Panc1 (cell line): Measurements from ENCODE around the gene SPDYC. TPM values are rescaled to one million over a fixed set of nuclear protein-coding genes. Genes with fewer than 3 reads are reported as not detected.

Experiments
- ATAC-seq: fragments of 200-7000 bp; cut with Tn5 transposase; 2 replicates; pipeline ENCODE4 v1.9.1; 2020; ENCODE audit warnings: mild to moderate bottlenecking, moderate library complexity
- BruUV-seq: library from RNA; stranded (reverse); fragments of 400-500 nt; replicated peaks from 2 replicates; lab custom pipeline; 2021; lab: Mats Ljungman, UMichigan
- CTCF ChIA-PET: fragments of 300-600 bp; sonication (Branson Sonifier 250); formaldehyde crosslinking; loops from one replicate; lab custom pipeline; 2022; ENCODE audit warnings: antibody characterized with exemption; lab: Charles Lee
- POLR2A ChIA-PET: fragments of 300-600 bp; sonication (Branson Sonifier 250); formaldehyde crosslinking; loops from one replicate; lab custom pipeline; 2022; ENCODE audit warnings: antibody characterized with exemption; lab: Charles Lee
- DNase-seq: peaks from one replicate; pipeline ENCODE4 v3.0.0-alpha.2; 2010; ENCODE audit warnings: low read depth, low spot score
- H3K27ac ChIP-seq: 2 replicates; pipeline ENCODE4 v1.5.1; 2011; ENCODE audit warnings: mild to moderate bottlenecking, low read length, inconsistent platforms
- H3K27me3 ChIP-seq: fragments of 200-500 bp; sonication (Bioruptor generic); 2 replicates; pipeline ENCODE4 v1.6.0; 2014; ENCODE audit warnings: low read length, inconsistent platforms; ENCODE audit not compliant: control insufficient read depth, insufficient read depth
- H3K36me3 ChIP-seq: fragments of 200-500 bp; sonication (Bioruptor generic); 2 replicates; pipeline ENCODE4 v1.5.1; 2014; ENCODE audit warnings: inconsistent platforms, mild to moderate bottlenecking, low read length, moderate library complexity; ENCODE audit not compliant: control insufficient read depth, insufficient read depth
- H3K4me1 ChIP-seq: 2 replicates; pipeline ENCODE4 v1.5.1; 2011; ENCODE audit warnings: inconsistent platforms, mild to moderate bottlenecking, low read length, moderate library complexity; ENCODE audit not compliant: control insufficient read depth, insufficient read depth
- H3K4me3 ChIP-seq, 2 experiments: 2 replicates each; pipeline ENCODE4 v1.5.1; 2011 to 2012; ENCODE audit warnings: low read depth in 2 of 2, low read length in 2 of 2, mild to moderate bottlenecking in 2 of 2, inconsistent platforms in 1 of 2, moderate library complexity in 1 of 2
- H3K9me3 ChIP-seq: fragments of 200-500 bp; sonication (Bioruptor generic); 2 replicates; pipeline ENCODE4 v1.5.1; 2014; ENCODE audit warnings: low read depth, mild to moderate bottlenecking, inconsistent platforms, low read length, moderate library complexity; ENCODE audit not compliant: control insufficient read depth, insufficient read depth
- POLR2AphosphoS5 ChIP-seq: IDR thresholded peaks from 2 replicates; pipeline ENCODE4 v1.6.1; 2012; ENCODE audit warnings: mild to moderate bottlenecking, low read depth, low read length, moderate library complexity
- REST ChIP-seq, 2 experiments: IDR thresholded peaks; 2 replicates each; pipeline ENCODE4 v1.6.1; 2011 to 2012; ENCODE audit warnings: low read depth in 2 of 2, control low read depth in 1 of 2, low read length in 1 of 2, mild to moderate bottlenecking in 1 of 2, moderate library complexity in 1 of 2; ENCODE audit not compliant: insufficient read depth in 1 of 2
- SIN3A ChIP-seq: IDR thresholded peaks from 2 replicates; pipeline ENCODE4 v1.6.1; 2012; ENCODE audit warnings: low read depth, mild to moderate bottlenecking, low read length, moderate library complexity, borderline replicate concordance; ENCODE audit not compliant: insufficient read depth
- TCF7L2 ChIP-seq: IDR thresholded peaks from 2 replicates; pipeline ENCODE4 v1.6.1; 2011; ENCODE audit warnings: mild to moderate bottlenecking, low read depth, low read length, inconsistent platforms
- in situ Hi-C: cut with HindIII; loops from 2 replicates; pipeline ENCODE4 v1.10.0; 2016; ENCODE audit warnings: low sequenced_read_pairs, low pct_unique_long_range_greater_than_20kb
- intact Hi-C: fragments of 100-400 bp; cut with micrococcal nuclease; formaldehyde crosslinking; loops from one replicate; pipeline ENCODE4 v1.10.0; 2022; ENCODE audit not compliant: unreplicated experiment
- total RNA-seq: library from RNA; stranded (reverse); gene quantifications from one replicate; pipeline ENCODE4 v1.2.1, GENCODE V29; 2021; ENCODE audit not compliant: unreplicated experiment
- TF ChIP-seq, protein P1 (sequence below): fragments of 450-650 bp; IDR thresholded peaks from 2 replicates; pipeline ENCODE4 v1.5.1; 2017; ENCODE audit warnings: mild to moderate bottlenecking

Gene SPDYC
- total RNA-seq, 1 experiment from 2014 or later: not detected

DNA sequence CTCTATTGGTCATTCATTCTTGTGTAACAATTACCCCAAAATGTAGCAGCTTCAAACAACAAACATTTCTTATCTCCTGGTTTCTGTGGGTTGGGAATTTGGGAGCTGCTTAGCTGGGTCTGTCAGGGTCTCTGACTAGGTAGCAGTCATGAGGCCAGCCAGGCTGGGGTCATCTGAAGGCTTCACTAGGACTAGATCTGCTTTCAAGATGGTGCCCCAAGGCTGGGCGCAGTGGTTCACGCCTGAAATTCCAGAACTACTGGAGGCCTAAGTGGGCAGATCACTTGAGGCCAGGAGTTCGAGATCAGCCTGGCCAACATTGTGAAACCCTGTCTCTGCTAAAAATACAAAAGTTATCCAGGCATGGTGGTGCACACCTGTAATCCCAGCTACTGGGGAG is 13.1 kb upstream of the SPDYC start:
- no peak overlapping the region for H3K4me3 ChIP-seq
- POLR2A ChIA-PET: interaction anchor here (0.7 kb wide), 2 partner anchors 22 to 62 kb away, joined by 10 to 12 read pairs; no protein-coding TSS in a partner anchor
- intact Hi-C loops: no loop called here
- no peak for ATAC-seq
- DNase-seq: no peak
- CTCF ChIA-PET: no interaction called here
- no peaks in the 10 kb centered on the region for H3K36me3 ChIP-seq
- in situ Hi-C loops: no loop called here
- H3K9me3 ChIP-seq: no peaks in the 10 kb centered on the region
- BruUV-seq: no TSS peak
- H3K4me1 ChIP-seq: no peaks in the 10 kb centered on the region
- TF ChIP-seq, protein P1, sequence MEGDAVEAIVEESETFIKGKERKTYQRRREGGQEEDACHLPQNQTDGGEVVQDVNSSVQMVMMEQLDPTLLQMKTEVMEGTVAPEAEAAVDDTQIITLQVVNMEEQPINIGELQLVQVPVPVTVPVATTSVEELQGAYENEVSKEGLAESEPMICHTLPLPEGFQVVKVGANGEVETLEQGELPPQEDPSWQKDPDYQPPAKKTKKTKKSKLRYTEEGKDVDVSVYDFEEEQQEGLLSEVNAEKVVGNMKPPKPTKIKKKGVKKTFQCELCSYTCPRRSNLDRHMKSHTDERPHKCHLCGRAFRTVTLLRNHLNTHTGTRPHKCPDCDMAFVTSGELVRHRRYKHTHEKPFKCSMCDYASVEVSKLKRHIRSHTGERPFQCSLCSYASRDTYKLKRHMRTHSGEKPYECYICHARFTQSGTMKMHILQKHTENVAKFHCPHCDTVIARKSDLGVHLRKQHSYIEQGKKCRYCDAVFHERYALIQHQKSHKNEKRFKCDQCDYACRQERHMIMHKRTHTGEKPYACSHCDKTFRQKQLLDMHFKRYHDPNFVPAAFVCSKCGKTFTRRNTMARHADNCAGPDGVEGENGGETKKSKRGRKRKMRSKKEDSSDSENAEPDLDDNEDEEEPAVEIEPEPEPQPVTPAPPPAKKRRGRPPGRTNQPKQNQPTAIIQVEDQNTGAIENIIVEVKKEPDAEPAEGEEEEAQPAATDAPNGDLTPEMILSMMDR: no peak
- H3K27me3 ChIP-seq: no peaks in the 10 kb centered on the region
- no peak overlapping the region for H3K27ac ChIP-seq

GRCh38 chr11:65157336-65157735 is 12.7 kb upstream of the SPDYC start:
- ChIA-PET CTCF (interaction anchor here (0.6 kb wide), 1 partner anchor 130 kb away, joined by 3 read pairs; the partner anchor contains the start of gene SNX15), POLR2A (interaction anchor here (0.6 to 0.7 kb wide), 3 partner anchors 8 to 62 kb away, joined by 4 to 12 read pairs (median 10); no protein-coding TSS in a partner anchor)
- Histone ChIP-seq H3K27ac (no peak overlapping the region), H3K27me3 (no peaks in the 10 kb centered on the region), H3K4me1 (no peaks in the 10 kb centered on the region), H3K9me3 (no peaks in the 10 kb centered on the region), H3K4me3 (no peak overlapping the region), H3K36me3 (no peaks in the 10 kb centered on the region)
- no TSS peak for BruUV-seq
- TF ChIP-seq SIN3A: no peak
- TF ChIP-seq REST (IDR thresholded peaks at IDR 0.05; ENCODE audit: insufficient read depth in 1 of 2, low read depth in 2 of 2, low read length in 1 of 2): no peak
- TF ChIP-seq POLR2AphosphoS5: no peak
- TF ChIP-seq TCF7L2: no peak
- TF ChIP-seq, protein P1: no peak
- intact Hi-C loops (no loop called here), in situ Hi-C loops (no loop called here)
- ATAC-seq: no peak
- no peak for DNase-seq
